ENCODE data around the gene BEST2.
A peak's percentile ranks its signal among the peaks of the same experiment; 100 is the strongest.
"Not testable (repeated sequence)": the region's sequence is repeated elsewhere in the genome, so short reads cannot be mapped to it uniquely, and the experiment has no call there.

The BEST2 gene

GRCh38 chr19:12751635-12752034 lies at the start of gene BEST2:
Gene BEST2, plus strand, starts transcription at chr19:12751791. Its CDS starts 802 bp downstream, at chr19:12752593.
- no peak for DNase-seq

- DNase-seq, result peak; percentile 44 to 59
These were observed 48.5 kb upstream of the BEST2 start for GRCh38 chr19:12703046-12703445.

- no peak for DNase-seq
These were observed 46.4 kb upstream of the BEST2 start for GRCh38 chr19:12705169-12705568.

GRCh38 chr19:12705654-12706331 lies 45.8 kb upstream of the BEST2 start:
- DNase-seq, result no peak

GRCh38 chr19:12706332-12706718 lies 45.3 kb upstream of the BEST2 start:
- DNase-seq, result no peak

GRCh38 chr19:12708641-12709040 lies 43.0 kb upstream of the BEST2 start:
- DNase-seq, result no peak

GRCh38 chr19:12711187-12711586 lies 40.4 kb upstream of the BEST2 start:
- DNase-seq, result no peak

GRCh38 chr19:12712077-12712476 lies 39.5 kb upstream of the BEST2 start:
- not testable (repeated sequence) for DNase-seq

- DNase-seq, result not testable (repeated sequence)
These were observed 38.3 kb upstream of the BEST2 start for GRCh38 chr19:12713304-12713703.

- no peak for DNase-seq
These were observed 36.5 kb upstream of the BEST2 start for GRCh38 chr19:12715102-12715501.

GRCh38 chr19:12715929-12716328 lies 35.7 kb upstream of the BEST2 start:
- no peak for DNase-seq

- no peak for DNase-seq
These were observed 31.3 kb upstream of the BEST2 start for GRCh38 chr19:12720296-12720695.

- DNase-seq, result peak; percentile 9 to 30
These were observed 30.5 kb upstream of the BEST2 start for GRCh38 chr19:12720851-12721655.

GRCh38 chr19:12721656-12722565 lies 29.7 kb upstream of the BEST2 start:
- peak; percentile 40 to 42 for DNase-seq

- DNase-seq, result peak; percentile 97 to 99
These were observed 28.8 kb upstream of the BEST2 start for GRCh38 chr19:12722566-12723380.

GRCh38 chr19:12723381-12723640 lies 28.3 kb upstream of the BEST2 start:
- DNase-seq, result peak; percentile 20 to 36

GRCh38 chr19:12723641-12724426 lies 27.8 kb upstream of the BEST2 start, which contains the start of gene TNPO2:
Gene TNPO2, minus strand, starts transcription at chr19:12723932. Its CDS starts 2,955 bp downstream, at chr19:12720977.
- peak; percentile 87 to 88 for DNase-seq

- DNase-seq, result not testable (repeated sequence)
These were observed 26.0 kb upstream of the BEST2 start for GRCh38 chr19:12725612-12726011.

GRCh38 chr19:12726988-12727316 lies 24.6 kb upstream of the BEST2 start:
- DNase-seq, result no peak

- no peak for DNase-seq
These were observed 23.7 kb upstream of the BEST2 start for GRCh38 chr19:12727745-12728433.

GRCh38 chr19:12730064-12730463 lies 21.5 kb upstream of the BEST2 start:
- DNase-seq, result peak; percentile 44 to 49

Data from Kasumi-1 (cell line).